G401.6 (cell line): ENCODE measurements around the gene SPOCK1.

ENCODE experiments used
- FAIRE-seq: peaks from 2 replicates; lab custom pipeline; 2012; peaks lifted over from hg19 to GRCh38; lab: Jason Lieb, UNC

The SPOCK1 gene

DNA sequence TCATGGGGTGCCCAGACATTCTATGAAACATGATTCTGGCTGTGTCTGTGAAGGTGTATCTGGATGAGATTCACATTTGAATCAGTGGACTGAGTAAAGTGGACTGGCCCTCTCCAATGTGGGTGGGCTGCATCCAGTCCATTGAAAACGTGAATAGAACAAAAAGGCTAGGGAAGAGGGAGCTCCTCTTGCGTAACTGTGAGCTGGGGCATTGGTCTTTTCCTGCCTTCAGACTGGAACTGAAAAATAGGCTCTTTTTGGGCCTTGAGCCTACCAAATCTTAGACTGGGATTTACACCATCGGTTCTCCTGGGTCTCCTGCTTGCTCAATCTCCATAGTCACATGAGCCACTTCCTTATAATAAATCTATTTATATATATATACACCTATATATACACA, 170.1 kb downstream of the SPOCK1 start:
- no peak for FAIRE-seq

DNA sequence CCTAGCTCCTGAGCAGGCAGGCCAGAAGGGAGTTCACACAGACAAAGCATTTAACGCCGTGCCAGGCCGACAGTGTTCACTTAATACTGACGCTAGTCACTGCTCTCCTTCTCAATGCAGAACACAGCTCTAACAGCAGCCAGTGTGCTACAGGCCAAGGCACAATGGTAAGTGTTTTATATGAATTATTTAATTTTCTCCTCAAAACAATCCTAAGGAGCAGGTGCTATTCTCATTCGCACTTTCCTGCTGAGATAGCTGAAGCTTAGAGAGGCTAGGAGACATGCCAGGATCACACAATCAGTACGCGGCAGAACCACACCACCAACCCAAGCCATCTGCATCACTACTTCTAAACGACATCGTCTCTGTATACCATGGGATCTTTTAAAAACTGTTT, 170.7 kb downstream of the SPOCK1 start:
- FAIRE-seq, result no peak

DNA sequence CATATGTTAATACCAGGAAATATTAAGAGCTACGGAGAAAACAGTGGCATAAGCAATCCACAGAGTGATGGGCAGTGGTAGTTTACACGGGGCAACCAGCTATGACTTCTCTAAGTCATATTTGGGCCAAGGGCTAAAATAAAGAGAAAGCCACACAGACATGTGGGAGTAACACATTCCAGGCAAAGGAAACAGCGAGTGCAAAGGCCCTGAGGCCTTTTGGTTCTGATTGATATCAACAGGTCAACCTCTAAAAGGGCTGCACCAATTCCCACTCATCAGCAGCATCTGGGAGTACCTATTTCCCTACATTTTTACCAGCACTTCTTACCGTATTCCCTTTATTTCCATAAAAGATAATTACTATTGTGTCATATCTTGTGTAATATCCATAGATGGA, 173.4 kb downstream of the SPOCK1 start:
- FAIRE-seq, result no peak

DNA sequence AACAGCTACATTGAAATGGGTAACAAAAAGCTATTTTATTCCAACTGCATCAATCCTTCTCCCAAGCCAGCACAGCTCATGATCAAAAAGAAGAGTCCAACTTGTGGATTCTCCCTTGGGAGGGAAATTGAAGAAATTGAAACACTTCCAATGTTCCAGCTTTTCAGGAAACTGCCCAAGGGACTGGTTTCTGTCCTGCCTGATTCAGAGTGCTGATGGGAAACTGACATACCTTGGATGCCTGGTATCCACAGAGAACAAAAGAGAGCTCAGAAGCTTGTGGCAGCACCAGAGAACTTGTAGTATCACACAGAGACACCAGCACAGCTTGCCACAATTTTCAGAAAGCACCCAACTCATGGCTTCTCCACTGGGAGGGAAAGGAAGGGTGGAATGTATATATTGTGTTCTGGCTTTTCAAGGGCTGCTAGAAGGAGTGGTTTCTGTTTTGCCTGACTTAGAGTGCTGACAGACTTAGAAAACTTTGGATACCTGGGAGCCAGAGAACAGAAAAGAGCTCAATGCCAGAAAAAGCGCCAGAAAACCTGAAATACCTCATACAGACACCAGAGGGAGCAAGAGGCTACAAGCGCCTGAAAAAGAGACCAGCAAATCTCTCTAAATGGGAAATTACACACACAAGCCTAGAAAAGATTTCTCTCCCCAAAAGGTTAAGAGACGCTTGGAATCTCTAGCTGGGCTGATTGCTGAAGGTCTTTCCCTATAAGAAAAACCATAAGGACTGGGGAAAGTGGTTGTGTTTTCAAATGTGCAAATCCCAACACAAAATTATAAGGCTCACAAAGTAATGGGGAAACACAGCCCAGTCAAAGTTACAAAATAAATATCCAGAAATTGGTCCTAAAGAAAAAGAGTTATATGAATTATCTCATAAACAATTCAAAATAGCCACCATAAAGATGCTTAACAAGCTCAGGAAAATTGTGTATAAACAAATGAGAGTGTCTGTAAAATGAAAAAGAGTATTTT, 178.8 kb downstream of the SPOCK1 start:
- peak; percentile 37 for FAIRE-seq

DNA sequence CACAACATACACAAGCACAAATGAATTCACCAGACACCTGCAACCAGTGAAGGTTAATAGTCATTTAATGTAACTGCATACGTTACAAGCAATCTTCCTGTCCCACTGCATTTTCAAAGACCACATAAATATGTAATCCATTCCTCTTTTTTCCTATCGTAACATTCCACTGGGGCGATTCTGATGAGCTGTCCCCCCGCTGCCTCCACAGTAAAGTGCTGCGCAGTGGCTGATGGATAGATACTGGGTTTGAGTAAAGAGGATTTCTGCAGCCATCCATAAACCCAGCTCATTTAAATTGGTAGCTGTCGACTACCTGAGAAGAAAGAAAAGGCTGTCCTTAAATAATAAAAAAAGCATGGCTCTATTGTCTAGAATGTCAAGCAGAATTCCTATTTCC, 181.1 kb downstream of the SPOCK1 start:
- no peak for FAIRE-seq

DNA sequence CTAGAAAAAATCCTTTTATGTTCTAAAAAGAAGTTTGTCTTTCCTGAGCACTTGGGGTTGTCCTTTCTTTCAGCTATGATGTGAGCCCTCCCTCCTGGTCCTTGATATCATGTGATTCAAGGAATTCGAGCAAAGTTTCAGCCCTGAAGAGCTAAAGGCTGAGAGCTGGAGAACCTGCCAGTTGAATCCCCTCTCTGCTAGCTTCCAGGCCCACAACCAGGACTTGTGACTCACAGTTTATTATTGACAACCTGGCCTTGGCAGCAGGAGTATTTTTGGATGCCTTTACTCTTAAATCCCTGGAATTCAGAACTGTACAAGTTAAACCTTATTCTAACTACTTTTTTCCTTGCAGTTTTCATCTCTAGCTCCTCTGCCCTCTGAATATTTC, 182.8 kb downstream of the SPOCK1 start:
- FAIRE-seq, result no peak

DNA sequence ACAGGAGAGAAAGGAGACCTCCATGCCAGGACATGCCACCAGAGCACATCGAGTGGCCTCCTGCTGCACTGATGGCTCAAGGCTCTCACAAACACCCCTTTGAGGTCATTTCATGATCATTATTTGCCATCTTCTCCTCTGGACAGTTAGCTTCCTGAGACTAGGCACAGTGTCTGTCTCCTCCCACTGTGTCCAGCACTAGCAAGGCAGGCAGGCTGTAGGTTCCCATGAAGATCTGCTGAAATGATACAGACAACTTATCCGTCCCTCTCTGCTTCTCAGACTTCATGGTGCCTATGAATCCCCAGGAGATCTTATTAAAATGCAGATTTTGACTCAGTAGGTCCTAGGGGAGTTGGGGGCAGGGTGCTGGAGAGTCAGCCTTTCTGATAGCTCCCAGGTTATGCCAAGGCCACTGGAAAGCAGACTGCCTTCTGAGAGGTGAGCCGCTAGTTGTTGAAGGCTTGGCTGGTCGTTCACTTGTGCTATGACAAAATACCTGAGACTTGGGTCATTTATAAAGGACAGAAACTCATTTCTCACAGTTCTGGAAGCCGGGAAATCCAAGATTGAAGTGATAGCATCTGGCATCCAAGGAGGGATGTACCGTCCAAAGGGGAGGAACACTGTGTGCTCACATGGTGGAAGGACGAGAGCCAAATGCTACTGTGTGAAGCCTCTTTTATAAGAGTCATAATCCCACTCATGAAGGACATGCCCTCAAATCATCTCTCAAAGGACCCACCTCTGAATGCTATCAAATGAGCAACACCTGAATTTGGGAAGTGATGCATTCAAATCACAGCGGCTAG, 183.4 kb downstream of the SPOCK1 start:
- FAIRE-seq, result no peak

DNA sequence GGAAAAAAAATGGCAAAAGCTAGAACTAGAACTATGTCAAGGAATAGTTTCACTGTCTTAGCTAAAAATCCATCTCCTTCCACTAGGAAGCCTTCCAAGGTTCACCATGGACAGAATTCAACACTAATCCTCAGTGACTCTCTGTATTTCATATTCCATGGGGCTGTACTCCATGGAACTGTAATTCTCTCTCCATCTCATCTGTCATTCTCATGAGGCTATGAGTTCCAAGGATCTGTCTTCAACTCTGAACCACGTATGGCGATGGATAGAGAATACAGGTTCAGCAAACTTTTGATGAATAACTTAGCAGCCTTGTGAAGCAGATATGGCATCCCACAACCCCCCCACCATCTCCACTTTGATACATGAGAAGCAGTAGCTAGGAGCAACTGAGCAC, 184.0 kb downstream of the SPOCK1 start:
- FAIRE-seq, result no peak

DNA sequence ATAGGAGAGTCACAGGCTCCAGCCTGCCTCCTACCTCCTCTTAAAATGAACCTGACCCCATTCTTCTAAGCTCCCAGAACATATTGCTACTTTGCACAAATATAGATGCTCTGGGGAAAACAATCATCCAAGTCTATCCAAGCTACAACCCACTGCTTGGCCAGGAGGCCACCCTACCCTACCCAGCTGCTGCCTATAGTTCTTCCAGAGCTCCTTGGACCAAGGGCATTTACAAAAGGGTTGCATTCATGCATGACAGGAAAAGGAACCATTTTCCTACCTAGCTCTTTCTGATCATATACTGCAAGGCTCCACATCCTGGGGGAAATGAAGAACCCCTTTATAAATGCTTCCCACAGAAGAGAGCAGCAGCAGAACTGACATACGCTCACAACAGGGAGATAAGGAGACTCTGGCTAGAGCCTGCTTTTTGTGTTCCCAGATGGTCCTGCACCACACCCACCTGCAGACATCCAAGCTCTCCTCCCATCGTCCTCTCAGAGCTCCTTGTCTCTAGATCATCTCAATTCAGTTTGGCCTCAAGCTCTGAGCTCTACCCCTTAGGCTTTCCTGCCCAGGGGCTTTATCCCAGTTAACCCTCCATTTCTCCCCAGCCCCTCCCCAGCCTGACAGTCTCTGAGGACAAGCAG, 185.5 kb downstream of the SPOCK1 start:
- no peak for FAIRE-seq

DNA sequence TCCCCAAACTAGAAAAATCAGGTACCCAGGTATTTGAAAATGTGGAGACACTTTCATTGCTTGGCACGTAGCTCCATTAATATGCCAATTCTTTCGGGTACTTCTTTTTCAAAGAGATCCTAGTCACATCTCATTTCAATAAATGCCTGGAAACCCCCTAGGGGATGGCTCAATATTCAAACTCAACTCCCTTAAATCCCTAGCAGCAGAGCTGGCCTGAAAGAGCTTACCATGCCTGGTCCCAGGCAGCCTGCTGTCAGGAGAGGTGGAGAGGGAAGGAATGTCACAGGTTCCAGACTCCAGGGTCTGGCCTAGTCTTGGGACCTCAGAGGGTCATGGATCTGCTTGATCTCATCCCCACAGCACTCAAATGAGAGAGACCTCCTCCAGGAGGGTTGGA, 187.1 kb downstream of the SPOCK1 start:
- no peak for FAIRE-seq

DNA sequence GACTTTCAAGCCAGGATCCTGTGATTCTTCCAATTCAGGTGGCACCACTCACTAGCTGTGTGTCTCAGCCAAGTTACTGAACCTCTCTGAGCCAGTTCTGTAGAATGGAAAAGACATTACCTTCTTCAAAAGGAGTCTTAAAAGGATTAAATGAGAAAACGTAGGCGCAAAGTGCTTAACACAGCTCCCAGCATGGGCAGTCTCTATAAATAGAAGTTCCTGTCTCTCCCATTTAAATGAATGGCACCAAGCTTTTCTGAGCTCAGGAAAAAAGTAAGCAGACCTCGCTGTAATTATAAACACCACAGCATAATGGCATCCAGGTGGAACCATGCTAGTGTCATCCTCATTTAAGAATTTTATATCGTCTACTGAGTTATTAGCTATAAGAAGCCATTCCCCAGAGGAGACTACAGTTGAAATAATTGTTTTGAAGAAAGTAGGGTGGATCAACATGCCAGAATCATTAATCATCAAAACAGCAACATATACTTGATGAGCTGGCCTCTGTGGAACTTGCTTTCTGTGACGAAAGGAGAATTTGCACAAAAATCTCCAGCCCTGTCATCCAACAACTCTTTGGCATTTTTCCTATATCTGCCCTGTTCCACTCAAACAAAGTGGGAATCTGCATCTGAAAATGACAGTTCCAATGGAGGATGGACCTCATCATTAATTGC, 188.9 kb downstream of the SPOCK1 start:
- no peak for FAIRE-seq

DNA sequence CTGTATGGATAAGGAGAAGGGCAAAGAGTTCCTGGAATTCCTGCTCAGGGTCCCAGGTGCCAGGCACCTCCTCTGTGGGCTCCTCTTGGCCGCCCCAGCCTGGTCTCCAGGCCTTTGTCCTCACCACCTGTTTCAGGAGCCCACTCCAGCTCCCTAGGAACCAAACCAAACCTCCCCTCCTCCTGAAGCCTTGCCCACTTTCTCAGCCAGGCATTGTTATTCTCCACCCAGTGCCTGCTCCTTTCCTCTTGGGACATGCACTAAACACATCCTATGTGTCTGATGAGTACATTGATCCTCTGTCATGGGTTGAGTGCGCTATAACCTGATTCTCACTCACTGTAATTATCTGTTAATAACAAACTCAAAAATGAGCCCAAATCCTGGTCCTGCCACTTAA, 189.8 kb downstream of the SPOCK1 start:
- no peak for FAIRE-seq

DNA sequence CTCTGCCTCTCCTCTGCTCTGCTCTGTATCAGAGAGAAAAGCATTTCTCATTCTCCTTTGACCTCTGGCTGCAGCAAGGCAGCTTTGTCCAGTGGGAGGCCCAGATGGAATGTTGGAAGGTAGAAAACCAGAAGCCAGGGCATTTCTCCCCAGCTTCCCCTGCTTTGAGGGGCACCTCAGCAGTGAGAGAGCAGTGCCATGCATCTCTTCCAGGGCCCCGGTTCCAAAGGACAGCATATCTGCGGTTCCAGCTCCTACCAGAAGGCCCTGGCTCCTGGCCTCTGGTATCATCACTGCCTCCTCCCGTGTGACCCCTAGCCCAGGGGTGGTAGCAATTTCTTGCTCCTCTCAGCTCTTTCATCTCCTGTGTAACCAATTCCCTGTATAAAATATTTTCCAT, 190.8 kb downstream of the SPOCK1 start:
- FAIRE-seq, result no peak

DNA sequence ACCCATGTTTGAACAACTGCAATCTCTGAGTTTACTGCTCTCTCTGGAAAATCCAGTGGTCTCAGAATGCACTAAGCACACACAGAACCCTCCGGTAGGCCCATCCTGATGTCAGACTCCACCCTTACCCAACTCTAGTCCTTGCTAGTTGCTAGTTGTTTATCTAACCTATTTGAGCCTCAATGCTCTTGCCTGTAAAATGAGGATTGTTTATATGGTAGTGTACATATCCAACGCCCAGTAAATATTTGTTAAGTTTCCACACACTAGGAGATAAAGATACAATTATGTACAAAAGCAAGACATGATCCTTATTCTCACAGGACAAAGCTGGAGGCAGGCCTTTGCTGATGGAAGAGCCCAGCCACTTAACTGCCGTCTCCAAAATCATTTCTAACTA, 192.2 kb downstream of the SPOCK1 start:
- FAIRE-seq, result no peak

DNA sequence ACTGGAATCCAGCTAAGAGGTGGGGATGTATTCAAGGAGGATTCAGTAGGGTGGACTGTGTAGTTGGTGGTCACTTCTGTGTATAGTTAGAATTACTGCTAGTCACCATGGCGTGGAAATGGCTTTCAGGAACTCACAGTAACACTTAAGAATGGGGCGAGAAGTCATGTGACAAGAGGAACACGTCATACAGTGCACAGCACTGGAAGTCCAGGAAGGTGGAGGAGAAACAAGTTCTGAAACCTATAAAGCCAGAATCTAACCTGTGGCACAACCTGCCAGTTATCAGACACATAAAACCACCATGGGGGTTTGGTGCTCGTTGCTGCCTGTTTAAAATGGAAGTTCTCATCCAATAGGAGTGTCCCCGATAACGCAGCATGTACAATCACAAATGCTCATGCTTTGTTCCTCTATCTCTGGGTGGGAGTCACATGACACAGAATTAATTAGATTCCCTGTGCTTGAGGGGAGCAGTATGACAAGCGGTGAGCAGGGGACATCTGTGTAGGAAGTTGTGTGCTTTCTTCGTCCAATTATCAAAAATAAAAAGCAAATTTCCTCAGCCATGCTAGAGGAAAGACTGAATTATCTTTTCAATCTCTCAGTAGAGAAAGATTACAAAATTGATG, 193.0 kb downstream of the SPOCK1 start:
- no peak for FAIRE-seq

DNA sequence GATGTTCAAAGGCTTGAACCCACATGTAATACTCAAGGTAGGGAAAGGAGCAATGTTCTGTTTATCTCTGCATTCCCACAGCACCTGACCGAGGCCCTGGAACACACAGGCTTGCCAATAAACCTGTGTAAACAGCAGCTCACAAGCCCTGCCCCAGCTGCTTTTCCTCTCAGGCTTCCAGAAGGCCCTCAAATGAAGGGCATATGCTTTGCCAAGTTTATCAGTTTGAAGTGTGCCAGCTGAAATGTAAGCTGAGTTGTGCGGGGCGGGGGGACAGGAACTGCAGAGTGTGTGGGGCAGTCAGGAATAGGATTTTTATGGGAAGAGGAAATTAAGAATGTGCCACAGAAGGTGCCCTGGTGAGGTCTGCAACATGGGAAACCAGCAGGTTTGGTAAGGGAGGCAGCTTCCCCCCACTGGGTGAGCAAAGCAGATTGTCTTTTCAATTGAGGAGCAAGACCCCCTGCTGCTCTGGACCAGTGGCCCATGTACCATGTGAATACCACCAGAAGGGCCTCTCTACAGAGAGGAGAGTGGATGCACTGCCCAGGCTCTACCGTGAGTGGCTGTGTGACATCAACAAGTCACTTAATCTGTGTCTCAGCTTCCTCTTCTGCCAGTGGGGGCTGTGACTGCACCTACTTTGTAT, 194.8 kb downstream of the SPOCK1 start:
- no peak for FAIRE-seq

DNA sequence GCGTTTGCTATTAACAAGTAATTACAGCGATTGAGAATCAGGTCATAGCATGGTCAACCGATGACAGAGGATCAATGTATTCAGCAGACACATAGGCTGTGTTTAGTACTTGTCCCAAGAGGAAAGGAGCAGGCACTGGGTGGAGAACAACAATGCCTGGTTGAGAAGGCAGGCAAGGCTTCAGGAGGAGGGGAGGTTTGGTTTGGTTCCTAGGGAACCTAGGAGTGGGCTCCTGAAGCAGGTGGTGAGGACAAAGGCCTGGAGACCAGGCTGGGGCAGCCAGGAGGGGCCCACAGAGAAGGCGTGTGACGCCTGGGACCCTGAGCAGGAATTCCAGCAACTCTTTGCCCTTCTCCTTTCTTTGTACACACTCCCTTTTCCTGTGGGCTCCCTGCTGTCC, 195.6 kb downstream of the SPOCK1 start:
- FAIRE-seq, result no peak

DNA sequence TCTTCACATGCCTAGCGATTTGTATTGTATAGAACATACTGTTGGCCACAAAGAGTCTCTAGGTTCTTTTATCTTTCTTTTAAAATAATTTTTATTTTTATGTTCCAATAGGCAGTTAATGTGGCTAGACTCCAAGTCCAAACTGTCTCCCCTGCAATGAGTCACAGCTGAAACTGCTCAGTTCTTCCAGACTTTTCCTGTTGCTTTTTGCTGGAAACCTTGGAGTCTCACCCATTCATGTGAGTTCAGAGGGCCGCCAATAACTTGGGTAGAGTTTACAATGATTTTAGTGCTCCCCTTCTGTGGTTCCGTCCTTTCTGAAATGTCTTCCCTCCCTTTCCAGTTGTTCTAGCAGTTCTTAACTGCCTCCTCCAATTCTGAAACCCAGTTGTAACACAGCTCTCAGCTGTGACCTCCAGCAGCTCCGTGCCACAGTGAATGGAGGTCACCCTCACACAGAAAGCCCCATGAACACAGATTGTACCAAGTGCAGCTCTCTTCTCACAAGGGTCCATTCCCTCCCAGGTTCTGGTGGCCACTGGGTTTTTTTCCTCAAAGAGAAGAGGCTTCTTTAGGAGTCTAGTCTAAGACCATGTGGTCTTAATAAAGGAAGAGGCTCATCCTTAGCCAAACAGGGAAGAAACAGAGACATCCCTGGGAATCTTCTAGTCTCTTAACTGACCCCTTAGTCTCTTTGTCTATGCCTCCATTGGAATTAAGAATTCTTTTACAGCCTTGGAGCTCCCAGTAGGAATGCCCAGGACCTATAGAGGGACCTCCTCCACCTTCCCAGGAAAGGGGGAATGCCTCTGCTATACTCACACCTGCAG, 198.5 kb downstream of the SPOCK1 start:
- no peak for FAIRE-seq

DNA sequence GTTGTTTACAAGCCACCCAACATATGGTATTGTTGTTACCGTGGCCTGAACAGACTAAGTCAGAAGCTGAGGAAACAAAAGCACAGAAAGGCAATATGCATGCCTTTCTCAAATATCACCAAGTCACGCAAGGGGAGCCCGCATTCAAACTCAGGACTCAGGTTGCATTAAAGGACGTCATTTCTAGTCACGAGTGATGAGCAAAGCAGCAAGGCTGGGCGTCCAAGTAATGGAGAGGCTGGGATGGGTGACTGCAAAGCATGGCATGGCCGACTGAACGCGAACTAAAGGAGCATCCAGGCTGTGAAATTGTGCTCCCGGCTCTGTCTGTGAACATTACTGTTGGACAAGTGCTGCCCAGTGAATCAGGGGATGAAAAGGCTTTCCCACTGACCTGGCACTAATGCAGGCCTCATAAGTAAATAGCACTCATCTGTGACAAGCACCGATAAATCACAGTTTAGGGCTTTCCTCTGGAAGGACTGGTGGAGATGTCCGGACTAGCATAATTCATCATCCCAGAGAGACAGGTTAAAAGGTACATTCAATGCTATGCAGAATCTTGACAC, 202.8 kb downstream of the SPOCK1 start:
- FAIRE-seq, result no peak

DNA sequence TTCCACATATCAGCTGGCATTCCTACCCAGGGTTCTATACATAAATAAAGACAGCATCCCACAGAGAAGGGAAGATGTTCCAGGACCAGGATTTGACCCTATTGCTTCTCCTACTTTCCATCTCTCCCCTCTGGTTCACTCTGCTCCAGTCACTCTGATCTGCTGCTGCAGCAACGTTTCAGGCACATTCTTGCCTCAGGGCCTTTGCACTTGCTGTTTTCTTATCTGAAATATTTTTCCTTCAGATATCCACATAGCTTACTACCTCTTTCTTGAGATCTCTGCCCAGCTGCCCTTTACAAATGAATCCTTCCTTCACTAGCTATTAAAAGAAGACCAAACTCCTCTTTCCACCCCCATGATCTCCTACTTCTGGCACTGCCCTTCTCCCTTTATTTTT, 204.5 kb downstream of the SPOCK1 start:
- no peak for FAIRE-seq
